Epidermal melanocyte (primary cell): ENCODE measurements around the gene LILRA6.
"Not testable (repeated sequence)": the region's sequence is repeated elsewhere in the genome, so short reads cannot be mapped to it uniquely, and the experiment has no call there.

Source experiments
- DNase-seq: peaks from one replicate; pipeline ENCODE4 v3.0.0; 2011; ENCODE audit warnings: low spot score; ENCODE audit not compliant: insufficient read length

LILRA6 gene

GRCh38 chr19:54242646-54243045 lies at the start of gene LILRA6:
TSS of gene LILRA6 (minus strand) at chr19:54242790.
- DNase-seq: not testable (repeated sequence)

GRCh38 chr19:54289160-54289559 lies 46.6 kb upstream of the LILRA6 start:
- not testable (repeated sequence) for DNase-seq

DNA sequence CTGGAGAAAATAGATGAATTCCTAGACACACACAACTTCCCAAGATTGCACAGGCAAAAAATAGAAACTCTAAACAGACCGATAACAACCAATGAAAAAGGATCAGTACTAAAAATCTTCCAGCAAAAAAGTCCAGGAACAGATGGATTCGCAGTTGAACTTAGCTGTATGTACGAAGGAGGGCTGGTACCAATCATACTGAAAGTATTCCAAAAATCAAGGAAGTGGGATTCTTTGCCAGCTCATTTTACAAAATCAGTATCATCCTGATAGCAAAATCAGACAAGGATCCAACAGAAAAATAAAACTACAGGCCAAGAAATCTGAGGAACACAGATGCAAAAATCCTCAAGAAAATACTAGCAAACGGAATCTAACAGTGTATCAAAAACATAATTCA lies 44.9 kb upstream of the LILRA6 start:
- no peak for DNase-seq

- DNase-seq: not testable (repeated sequence)
Measured at GRCh38 chr19:54286283-54286682, 43.7 kb upstream of the LILRA6 start.

- DNase-seq: not testable (repeated sequence)
Measured at GRCh38 chr19:54285427-54286056, 43.0 kb upstream of the LILRA6 start.

- DNase-seq: no peak
Measured at GRCh38 chr19:54282686-54283470, 40.3 kb upstream of the LILRA6 start.

GRCh38 chr19:54281729-54282075 lies 39.1 kb upstream of the LILRA6 start:
- not testable (repeated sequence) for DNase-seq

- DNase-seq: no peak
Measured at GRCh38 chr19:54281007-54281728, 38.6 kb upstream of the LILRA6 start, which contains the start of gene LILRB2. TSS of gene LILRB2 (minus strand) at chr19:54281110. CDS start at chr19:54280496, 614 bp downstream.

DNA sequence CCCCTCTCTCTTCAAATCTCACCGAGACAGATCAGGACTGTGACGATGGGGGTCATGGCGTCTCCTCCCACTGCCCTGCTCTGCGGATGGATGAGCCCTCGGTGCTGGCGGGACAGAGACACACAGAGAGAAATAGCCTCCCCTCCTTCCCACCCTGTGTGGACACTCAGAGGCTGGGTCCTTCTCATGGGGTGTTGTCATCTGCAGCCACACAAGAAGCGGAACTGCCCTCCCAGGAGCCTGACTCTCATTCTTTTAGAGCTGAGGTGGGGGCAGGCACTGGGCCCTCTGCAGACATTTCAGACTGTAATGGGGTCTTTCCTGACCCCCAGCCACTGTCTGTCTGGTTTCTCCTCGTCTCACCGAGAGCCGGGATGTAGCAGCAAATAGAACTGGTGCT lies 37.9 kb upstream of the LILRA6 start:
- DNase-seq: not testable (repeated sequence)

- DNase-seq: not testable (repeated sequence)
Measured at GRCh38 chr19:54280025-54280424, 37.4 kb upstream of the LILRA6 start.

- DNase-seq: no peak
Measured at GRCh38 chr19:54279406-54279962, 36.9 kb upstream of the LILRA6 start.

GRCh38 chr19:54278571-54279195 lies 36.1 kb upstream of the LILRA6 start:
- DNase-seq: not testable (repeated sequence)

DNA sequence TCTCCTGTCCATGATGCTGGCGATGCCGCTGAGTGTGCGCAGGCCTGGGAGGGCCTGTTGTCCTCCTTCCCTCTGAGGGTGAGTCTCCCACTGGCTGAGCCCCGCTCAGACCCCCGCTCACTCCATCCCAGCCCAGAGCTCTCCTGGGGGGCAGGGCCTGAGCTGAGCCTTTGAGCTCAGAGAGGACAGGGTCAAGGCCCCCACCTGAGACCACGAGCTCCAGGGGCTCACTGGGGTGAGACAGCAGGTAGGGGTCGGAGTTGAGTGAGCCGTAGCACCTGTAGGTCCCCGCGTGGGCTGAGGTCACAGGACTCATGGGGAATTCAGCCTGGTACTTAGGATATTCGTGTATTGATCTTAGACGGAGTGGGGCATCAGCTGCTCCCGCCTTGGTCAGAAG lies 35.5 kb upstream of the LILRA6 start:
- DNase-seq: not testable (repeated sequence)

- not testable (repeated sequence) for DNase-seq
Measured at GRCh38 chr19:54277111-54277615, 34.6 kb upstream of the LILRA6 start.

DNA sequence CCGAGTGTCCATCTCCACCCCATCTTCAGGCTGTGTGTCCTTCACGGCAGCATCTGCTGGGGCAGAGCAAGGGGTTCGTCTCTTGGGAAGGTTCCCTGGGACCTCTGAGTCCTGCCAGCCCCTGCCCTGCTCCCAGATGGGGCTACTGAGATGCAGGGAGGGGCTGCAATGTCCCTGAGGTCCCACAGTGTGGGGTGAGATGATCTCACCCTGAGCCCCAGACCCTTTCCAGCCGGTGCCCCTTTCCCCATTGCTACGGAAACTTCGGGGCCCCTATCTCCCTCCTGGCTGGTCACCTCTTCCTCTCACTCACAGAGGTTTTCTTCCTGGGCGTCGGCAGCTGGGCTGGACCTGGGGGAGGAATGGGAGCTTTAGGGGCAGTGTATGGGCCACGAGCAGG lies 33.4 kb upstream of the LILRA6 start:
- DNase-seq: no peak

- DNase-seq: not testable (repeated sequence)
Measured at GRCh38 chr19:54274516-54274915, 31.9 kb upstream of the LILRA6 start.

DNA sequence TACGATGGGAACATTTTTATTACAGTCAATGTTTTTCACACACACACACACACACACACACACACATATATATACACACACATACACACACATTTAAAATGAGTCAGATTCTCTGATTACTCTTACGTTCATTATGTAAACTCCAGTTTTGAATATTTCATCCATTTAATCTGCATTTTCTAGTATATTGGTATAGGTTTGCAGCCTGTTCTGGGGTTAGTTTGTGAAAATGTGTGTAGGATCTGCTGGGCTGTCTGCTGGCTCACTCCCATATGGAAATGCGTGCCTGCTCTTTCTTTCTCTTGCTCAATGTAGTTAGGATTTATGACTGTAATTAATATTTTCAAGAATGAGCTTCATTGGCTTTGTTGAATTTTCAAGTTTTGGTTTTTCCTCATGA lies 31.2 kb upstream of the LILRA6 start:
- no peak for DNase-seq

- not testable (repeated sequence) for DNase-seq
Measured at GRCh38 chr19:54272181-54272580, 29.6 kb upstream of the LILRA6 start.

- not testable (repeated sequence) for DNase-seq
Measured at GRCh38 chr19:54271587-54271986, 29.0 kb upstream of the LILRA6 start.

DNA sequence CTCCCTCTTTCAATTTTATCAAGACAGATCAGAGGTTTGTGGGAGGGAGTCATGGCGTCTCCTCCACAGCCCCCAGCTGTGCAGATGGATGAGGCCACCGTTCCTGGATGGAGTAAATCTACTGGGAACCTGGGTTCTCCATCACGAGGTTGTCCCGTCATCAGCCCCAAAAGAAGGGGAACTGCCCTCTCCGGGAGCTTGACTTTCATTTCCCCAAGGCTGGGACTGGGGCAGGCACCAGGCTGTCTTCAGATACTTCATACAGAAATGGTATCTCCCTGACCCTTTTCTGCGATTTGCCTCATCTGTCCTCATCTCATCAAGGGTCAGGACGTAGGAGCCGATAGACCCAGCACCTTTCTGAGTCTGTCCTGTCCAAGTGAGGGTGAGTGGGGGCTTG lies 28.5 kb upstream of the LILRA6 start:
- DNase-seq: no peak

- DNase-seq: no peak
Measured at GRCh38 chr19:54268936-54269335, 26.3 kb upstream of the LILRA6 start.
